ENCODE data around the gene PPP6R2.
"Not testable (repeated sequence)": the region's sequence is repeated elsewhere in the genome, so short reads cannot be mapped to it uniquely, and the experiment has no call there.

The PPP6R2 gene

GRCh38 chr22:50319503-50319951 is 23.6 kb upstream of the PPP6R2 start:
- Histone ChIP-seq H3K27me3 (ENCODE audit: insufficient read depth, insufficient read length) (peaks cover 14% of the 10 kb centered on the region), H3K4me1 (ENCODE audit: insufficient read depth, insufficient read length) (peaks cover 3% of the 10 kb centered on the region), H3K9me3 (ENCODE audit: insufficient read depth, low read length) (no peaks in the 10 kb centered on the region), H3K4me3 (ENCODE audit: insufficient read length, low read depth) (no peak overlapping the region), H3K36me3 (ENCODE audit: insufficient read depth, insufficient read length, low read length) (no peaks in the 10 kb centered on the region), H3K9ac (ENCODE audit: insufficient read length, low read depth) (no peak overlapping the region)
- no peak for DNase-seq (ENCODE audit: low read depth, low spot score)
- no peak for TF ChIP-seq SUZ12 (IDR thresholded peaks at IDR 0.05; ENCODE audit: extremely low read depth, insufficient read depth, insufficient read length)
- TF ChIP-seq YY1 (IDR thresholded peaks at IDR 0.05; ENCODE audit: insufficient read depth, insufficient read length), result no peak
- TF ChIP-seq ZNF274 (IDR thresholded peaks at IDR 0.05; ENCODE audit: low read depth, low read length), result no peak

GRCh38 chr22:50320116-50320515 is 23.0 kb upstream of the PPP6R2 start:
- TF ChIP-seq YY1 (IDR thresholded peaks at IDR 0.05; ENCODE audit: insufficient read depth, insufficient read length) (no peak), ZNF274 (IDR thresholded peaks at IDR 0.05; ENCODE audit: low read depth, low read length) (no peak), SUZ12 (IDR thresholded peaks at IDR 0.05; ENCODE audit: extremely low read depth, insufficient read depth, insufficient read length) (no peak)
- Histone ChIP-seq H3K27me3 (ENCODE audit: insufficient read depth, insufficient read length) (peaks cover 15% of the 10 kb centered on the region), H3K9me3 (ENCODE audit: insufficient read depth, low read length) (no peaks in the 10 kb centered on the region), H3K4me3 (ENCODE audit: insufficient read length, low read depth) (no peak overlapping the region), H3K9ac (ENCODE audit: insufficient read length, low read depth) (no peak overlapping the region), H3K4me1 (ENCODE audit: insufficient read depth, insufficient read length) (no peaks in the 10 kb centered on the region), H3K36me3 (ENCODE audit: insufficient read depth, insufficient read length, low read length) (no peaks in the 10 kb centered on the region)
- DNase-seq (ENCODE audit: low read depth, low spot score), result no peak

GRCh38 chr22:50320671-50321325 is 22.3 kb upstream of the PPP6R2 start:
- Histone ChIP-seq H3K4me1 (ENCODE audit: insufficient read depth, insufficient read length) (peaks cover 2% of the 10 kb centered on the region), H3K36me3 (ENCODE audit: insufficient read depth, insufficient read length, low read length) (no peaks in the 10 kb centered on the region), H3K27me3 (ENCODE audit: insufficient read depth, insufficient read length) (peaks cover 13% of the 10 kb centered on the region), H3K9ac (ENCODE audit: insufficient read length, low read depth) (no peak overlapping the region), H3K9me3 (ENCODE audit: insufficient read depth, low read length) (no peaks in the 10 kb centered on the region), H3K4me3 (ENCODE audit: insufficient read length, low read depth) (no peak overlapping the region)
- TF ChIP-seq YY1 (IDR thresholded peaks at IDR 0.05; ENCODE audit: insufficient read depth, insufficient read length) (no peak), ZNF274 (IDR thresholded peaks at IDR 0.05; ENCODE audit: low read depth, low read length) (no peak), SUZ12 (IDR thresholded peaks at IDR 0.05; ENCODE audit: extremely low read depth, insufficient read depth, insufficient read length) (no peak)
- DNase-seq (ENCODE audit: low read depth, low spot score), result no peak

GRCh38 chr22:50322382-50323104 is 20.6 kb upstream of the PPP6R2 start:
- not testable (repeated sequence) for H3K4me3 ChIP-seq (ENCODE audit: insufficient read length, low read depth); H3K36me3 ChIP-seq (ENCODE audit: insufficient read depth, insufficient read length, low read length); H3K9ac ChIP-seq (ENCODE audit: insufficient read length, low read depth); H3K4me1 ChIP-seq (ENCODE audit: insufficient read depth, insufficient read length); DNase-seq (ENCODE audit: low read depth, low spot score); H3K9me3 ChIP-seq (ENCODE audit: insufficient read depth, low read length)
- peaks cover 17% of the 10 kb centered on the region for H3K27me3 ChIP-seq (ENCODE audit: insufficient read depth, insufficient read length)

- no peak overlapping the region for H3K9ac ChIP-seq (ENCODE audit: insufficient read length, low read depth)
- no peak overlapping the region for H3K4me3 ChIP-seq (ENCODE audit: insufficient read length, low read depth)
- no peak for DNase-seq (ENCODE audit: low read depth, low spot score)
- peaks cover 17% of the 10 kb centered on the region for H3K27me3 ChIP-seq (ENCODE audit: insufficient read depth, insufficient read length)
- TF ChIP-seq SUZ12 (IDR thresholded peaks at IDR 0.05; ENCODE audit: extremely low read depth, insufficient read depth, insufficient read length), result no peak
- TF ChIP-seq YY1 (IDR thresholded peaks at IDR 0.05; ENCODE audit: insufficient read depth, insufficient read length), result no peak
- TF ChIP-seq ZNF274 (IDR thresholded peaks at IDR 0.05; ENCODE audit: low read depth, low read length), result no peak
- peaks cover 10% of the 10 kb centered on the region for H3K4me1 ChIP-seq (ENCODE audit: insufficient read depth, insufficient read length)
- no peaks in the 10 kb centered on the region for H3K36me3 ChIP-seq (ENCODE audit: insufficient read depth, insufficient read length, low read length)
- H3K9me3 ChIP-seq (ENCODE audit: insufficient read depth, low read length), result no peaks in the 10 kb centered on the region
These were observed 19.2 kb upstream of the PPP6R2 start for GRCh38 chr22:50323900-50324299.

GRCh38 chr22:50325444-50326224 is 17.5 kb upstream of the PPP6R2 start:
- Histone ChIP-seq H3K4me1 (ENCODE audit: insufficient read depth, insufficient read length) (peaks cover 10% of the 10 kb centered on the region), H3K4me3 (ENCODE audit: insufficient read length, low read depth) (no peak overlapping the region), H3K27me3 (ENCODE audit: insufficient read depth, insufficient read length) (peaks cover 17% of the 10 kb centered on the region), H3K9me3 (ENCODE audit: insufficient read depth, low read length) (no peaks in the 10 kb centered on the region), H3K36me3 (ENCODE audit: insufficient read depth, insufficient read length, low read length) (no peaks in the 10 kb centered on the region), H3K9ac (ENCODE audit: insufficient read length, low read depth) (no peak overlapping the region)
- DNase-seq (ENCODE audit: low read depth, low spot score), result no peak
- TF ChIP-seq ZNF274 (IDR thresholded peaks at IDR 0.05; ENCODE audit: low read depth, low read length) (no peak), YY1 (IDR thresholded peaks at IDR 0.05; ENCODE audit: insufficient read depth, insufficient read length) (no peak), SUZ12 (IDR thresholded peaks at IDR 0.05; ENCODE audit: extremely low read depth, insufficient read depth, insufficient read length) (no peak)

Measured in NT2/D1 (cell line).